ENCODE measurements around the gene BOLA1.

DNA sequence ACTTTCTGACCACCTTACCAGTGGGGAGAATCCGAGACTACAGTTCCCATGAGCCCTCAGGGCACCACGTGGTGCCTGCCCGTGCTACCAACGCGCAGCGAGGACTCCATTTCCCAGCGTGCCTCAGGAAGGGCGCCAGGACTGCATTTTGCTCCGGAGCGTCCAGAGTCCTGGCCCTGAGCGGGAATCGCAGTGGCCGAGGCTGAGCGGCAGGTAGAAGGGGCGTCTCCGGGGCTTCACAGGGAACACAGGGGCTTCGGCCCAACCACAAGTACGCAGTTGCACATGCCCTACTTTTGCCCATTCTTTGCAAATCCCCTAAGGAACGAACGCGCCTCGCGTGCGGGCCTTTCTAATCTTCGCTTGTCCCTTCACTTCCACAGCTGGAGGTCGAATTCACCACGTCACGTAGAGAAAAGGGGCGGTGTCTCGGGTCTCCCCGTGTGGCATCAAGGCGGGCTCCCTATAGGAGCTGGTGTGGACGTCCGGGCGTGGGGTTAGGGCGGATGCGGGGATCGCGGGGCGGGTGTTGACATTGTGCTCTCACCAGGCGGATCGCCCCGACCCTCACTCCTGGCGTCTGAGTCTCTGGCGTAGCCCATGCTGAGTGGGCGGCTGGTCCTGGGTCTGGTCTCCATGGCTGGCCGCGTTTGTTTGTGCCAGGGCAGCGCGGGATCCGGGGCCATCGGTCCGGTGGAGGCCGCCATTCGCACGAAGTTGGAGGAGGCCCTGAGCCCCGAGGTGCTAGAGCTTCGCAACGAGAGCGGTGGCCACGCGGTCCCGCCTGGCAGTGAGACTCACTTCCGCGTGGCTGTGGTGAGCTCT, at the start of gene BOLA1:
- TF ChIP-seq EP300 (IDR thresholded peaks at IDR 0.05; ENCODE audit: borderline replicate concordance) = 0 out of 2 replicates have a peak, but pooled peaks have one; percentile 20
- TF ChIP-seq NFIC (IDR thresholded peaks at IDR 0.05) = no peak
- no peak for TF ChIP-seq CEBPB (IDR thresholded peaks at IDR 0.05)
- peak; percentile 91 for TF ChIP-seq YY1 (IDR thresholded peaks at IDR 0.05; ENCODE audit: low read depth)
- TF ChIP-seq, protein P1, sequence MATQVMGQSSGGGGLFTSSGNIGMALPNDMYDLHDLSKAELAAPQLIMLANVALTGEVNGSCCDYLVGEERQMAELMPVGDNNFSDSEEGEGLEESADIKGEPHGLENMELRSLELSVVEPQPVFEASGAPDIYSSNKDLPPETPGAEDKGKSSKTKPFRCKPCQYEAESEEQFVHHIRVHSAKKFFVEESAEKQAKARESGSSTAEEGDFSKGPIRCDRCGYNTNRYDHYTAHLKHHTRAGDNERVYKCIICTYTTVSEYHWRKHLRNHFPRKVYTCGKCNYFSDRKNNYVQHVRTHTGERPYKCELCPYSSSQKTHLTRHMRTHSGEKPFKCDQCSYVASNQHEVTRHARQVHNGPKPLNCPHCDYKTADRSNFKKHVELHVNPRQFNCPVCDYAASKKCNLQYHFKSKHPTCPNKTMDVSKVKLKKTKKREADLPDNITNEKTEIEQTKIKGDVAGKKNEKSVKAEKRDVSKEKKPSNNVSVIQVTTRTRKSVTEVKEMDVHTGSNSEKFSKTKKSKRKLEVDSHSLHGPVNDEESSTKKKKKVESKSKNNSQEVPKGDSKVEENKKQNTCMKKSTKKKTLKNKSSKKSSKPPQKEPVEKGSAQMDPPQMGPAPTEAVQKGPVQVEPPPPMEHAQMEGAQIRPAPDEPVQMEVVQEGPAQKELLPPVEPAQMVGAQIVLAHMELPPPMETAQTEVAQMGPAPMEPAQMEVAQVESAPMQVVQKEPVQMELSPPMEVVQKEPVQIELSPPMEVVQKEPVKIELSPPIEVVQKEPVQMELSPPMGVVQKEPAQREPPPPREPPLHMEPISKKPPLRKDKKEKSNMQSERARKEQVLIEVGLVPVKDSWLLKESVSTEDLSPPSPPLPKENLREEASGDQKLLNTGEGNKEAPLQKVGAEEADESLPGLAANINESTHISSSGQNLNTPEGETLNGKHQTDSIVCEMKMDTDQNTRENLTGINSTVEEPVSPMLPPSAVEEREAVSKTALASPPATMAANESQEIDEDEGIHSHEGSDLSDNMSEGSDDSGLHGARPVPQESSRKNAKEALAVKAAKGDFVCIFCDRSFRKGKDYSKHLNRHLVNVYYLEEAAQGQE (IDR thresholded peaks at IDR 0.05; ENCODE audit: low read depth) = no peak
- no peak for TF ChIP-seq RAD21 (IDR thresholded peaks at IDR 0.05; ENCODE audit: low read depth)
- TF ChIP-seq, protein P2, sequence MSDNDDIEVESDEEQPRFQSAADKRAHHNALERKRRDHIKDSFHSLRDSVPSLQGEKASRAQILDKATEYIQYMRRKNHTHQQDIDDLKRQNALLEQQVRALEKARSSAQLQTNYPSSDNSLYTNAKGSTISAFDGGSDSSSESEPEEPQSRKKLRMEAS (IDR thresholded peaks at IDR 0.05) = peak; percentile 94
- TF ChIP-seq TAF1 (IDR thresholded peaks at IDR 0.05; ENCODE audit: low read depth) = peak; percentile 63
- peak; percentile 62; the same call in 1 of the 2 replicates for TF ChIP-seq TCF12 (IDR thresholded peaks at IDR 0.05; ENCODE audit: low read depth)
- TF ChIP-seq TEAD4 (IDR thresholded peaks at IDR 0.05) = peak; percentile 29
- peak; percentile 22; the same call in 1 of the 2 replicates for TF ChIP-seq CREB1 (IDR thresholded peaks at IDR 0.05; ENCODE audit: low read depth)
- TF ChIP-seq EGR1 (IDR thresholded peaks at IDR 0.05) = no peak; the same call in 1 of the 2 replicates
